ENCODE results near the gene ZFC3H1.

The ZFC3H1 gene

DNA sequence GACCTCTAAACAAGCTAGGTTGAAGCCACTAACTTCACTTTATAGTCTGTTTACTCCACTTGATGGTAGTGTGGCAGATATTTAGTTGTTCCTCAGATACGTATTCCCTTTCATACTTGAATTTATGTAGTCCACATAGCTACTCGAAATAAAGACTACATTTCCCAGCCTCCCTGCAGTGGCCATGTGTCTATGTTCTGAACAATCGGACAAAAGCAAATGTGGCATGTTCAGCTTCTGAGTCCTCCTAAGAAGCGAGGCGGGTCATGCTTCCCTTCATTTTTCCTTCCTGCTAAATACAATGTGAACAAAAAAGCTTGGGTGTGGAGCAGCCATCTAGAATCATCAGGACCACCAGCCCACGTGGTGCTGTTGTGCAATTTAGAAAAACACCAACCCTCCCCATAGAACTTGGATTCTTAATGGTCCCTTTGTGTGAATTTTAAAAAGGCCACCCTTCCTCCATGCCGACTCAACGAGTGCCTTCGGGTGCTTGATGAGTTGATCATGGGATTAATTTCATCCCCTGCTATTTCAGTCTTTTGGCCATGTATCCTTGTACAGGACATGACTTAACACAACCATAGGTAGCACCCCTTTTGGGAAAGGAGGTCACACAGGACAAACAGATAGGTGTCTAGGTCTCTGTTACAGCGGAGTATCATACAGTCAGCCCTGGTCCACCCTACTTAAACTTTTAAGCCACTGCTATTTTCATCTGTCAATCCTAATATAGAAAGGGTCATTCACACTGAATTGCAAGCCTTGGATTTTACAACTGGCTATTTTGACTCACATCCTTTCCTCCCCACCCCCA lies 60.7 kb downstream of the ZFC3H1 start:
- Histone ChIP-seq H3K4me2 (ENCODE audit: low read depth, low read length, poor library complexity, severe bottlenecking) (no peak overlapping the region), H3K4me3 (ENCODE audit: low read length, poor library complexity, severe bottlenecking) (no peak overlapping the region), H3K4me1 (ENCODE audit: insufficient read depth, low read length, poor library complexity, severe bottlenecking) (peaks cover 8% of the 10 kb centered on the region), H3K9me3 (ENCODE audit: insufficient read depth, low read depth, low read length) (no peaks in the 10 kb centered on the region), H2AFZ (ENCODE audit: low read length) (no peak overlapping the region), H3K9ac (ENCODE audit: low read depth, low read length, poor library complexity, severe bottlenecking) (no peak overlapping the region), H3K27me3 (ENCODE audit: insufficient read depth, low read length, poor library complexity, severe bottlenecking) (no peaks in the 10 kb centered on the region), H3F3A (ENCODE audit: low read depth) (no peaks in the 10 kb centered on the region), H3K9me2 (replicated peaks; ENCODE audit: low read depth, low read length) (no peaks in the 10 kb centered on the region), H3K36me3 (ENCODE audit: insufficient read depth, low read length) (no peaks in the 10 kb centered on the region; the same call in 1 of the 2 replicates), H4K20me1 (ENCODE audit: insufficient read depth, low read length, poor library complexity, severe bottlenecking) (no peaks in the 10 kb centered on the region), H3K79me2 (ENCODE audit: insufficient read depth, low read length) (no peaks in the 10 kb centered on the region)
- TF ChIP-seq, protein P1, sequence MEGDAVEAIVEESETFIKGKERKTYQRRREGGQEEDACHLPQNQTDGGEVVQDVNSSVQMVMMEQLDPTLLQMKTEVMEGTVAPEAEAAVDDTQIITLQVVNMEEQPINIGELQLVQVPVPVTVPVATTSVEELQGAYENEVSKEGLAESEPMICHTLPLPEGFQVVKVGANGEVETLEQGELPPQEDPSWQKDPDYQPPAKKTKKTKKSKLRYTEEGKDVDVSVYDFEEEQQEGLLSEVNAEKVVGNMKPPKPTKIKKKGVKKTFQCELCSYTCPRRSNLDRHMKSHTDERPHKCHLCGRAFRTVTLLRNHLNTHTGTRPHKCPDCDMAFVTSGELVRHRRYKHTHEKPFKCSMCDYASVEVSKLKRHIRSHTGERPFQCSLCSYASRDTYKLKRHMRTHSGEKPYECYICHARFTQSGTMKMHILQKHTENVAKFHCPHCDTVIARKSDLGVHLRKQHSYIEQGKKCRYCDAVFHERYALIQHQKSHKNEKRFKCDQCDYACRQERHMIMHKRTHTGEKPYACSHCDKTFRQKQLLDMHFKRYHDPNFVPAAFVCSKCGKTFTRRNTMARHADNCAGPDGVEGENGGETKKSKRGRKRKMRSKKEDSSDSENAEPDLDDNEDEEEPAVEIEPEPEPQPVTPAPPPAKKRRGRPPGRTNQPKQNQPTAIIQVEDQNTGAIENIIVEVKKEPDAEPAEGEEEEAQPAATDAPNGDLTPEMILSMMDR (conservative IDR thresholded peaks at IDR 0.05; ENCODE audit: low read length), result no peak
- TF ChIP-seq EZH2phosphoT487 (IDR thresholded peaks at IDR 0.05; ENCODE audit: borderline replicate concordance), result no peak

DNA sequence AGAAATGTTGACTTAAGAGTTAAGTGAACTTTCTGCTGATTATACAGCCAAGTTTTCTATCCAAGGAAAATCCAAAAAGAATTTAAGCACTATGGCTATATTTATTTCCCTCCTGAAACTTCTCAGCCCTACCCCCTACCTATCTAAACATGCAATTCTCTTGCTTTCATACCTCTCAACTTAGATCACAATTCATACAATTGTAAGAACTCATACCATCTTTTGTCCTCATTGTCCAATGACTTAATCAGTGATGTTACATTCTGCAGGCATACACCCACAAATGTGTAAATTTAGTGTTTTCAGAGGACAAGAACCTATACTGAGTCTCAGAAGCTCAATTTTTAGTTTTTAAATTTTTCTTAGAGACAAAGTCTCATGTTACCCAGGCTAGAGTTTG lies 62.1 kb downstream of the ZFC3H1 start:
- Histone ChIP-seq H3K4me2 (ENCODE audit: low read depth, low read length, poor library complexity, severe bottlenecking) (no peak overlapping the region), H3K36me3 (ENCODE audit: insufficient read depth, low read length) (no peaks in the 10 kb centered on the region; the same call in 1 of the 2 replicates), H3K27me3 (ENCODE audit: insufficient read depth, low read length, poor library complexity, severe bottlenecking) (no peaks in the 10 kb centered on the region), H4K20me1 (ENCODE audit: insufficient read depth, low read length, poor library complexity, severe bottlenecking) (no peaks in the 10 kb centered on the region), H3K9ac (ENCODE audit: low read depth, low read length, poor library complexity, severe bottlenecking) (no peak overlapping the region), H3K4me1 (ENCODE audit: insufficient read depth, low read length, poor library complexity, severe bottlenecking) (no peaks in the 10 kb centered on the region), H3K9me2 (replicated peaks; ENCODE audit: low read depth, low read length) (no peaks in the 10 kb centered on the region), H3F3A (ENCODE audit: low read depth) (no peaks in the 10 kb centered on the region), H3K9me3 (ENCODE audit: insufficient read depth, low read depth, low read length) (no peaks in the 10 kb centered on the region), H3K79me2 (ENCODE audit: insufficient read depth, low read length) (no peaks in the 10 kb centered on the region), H2AFZ (ENCODE audit: low read length) (no peak overlapping the region), H3K4me3 (ENCODE audit: low read length, poor library complexity, severe bottlenecking) (no peak overlapping the region)
- TF ChIP-seq, protein P1 (conservative IDR thresholded peaks at IDR 0.05; ENCODE audit: low read length), result no peak
- no peak for TF ChIP-seq EZH2phosphoT487 (IDR thresholded peaks at IDR 0.05; ENCODE audit: borderline replicate concordance)

DNA sequence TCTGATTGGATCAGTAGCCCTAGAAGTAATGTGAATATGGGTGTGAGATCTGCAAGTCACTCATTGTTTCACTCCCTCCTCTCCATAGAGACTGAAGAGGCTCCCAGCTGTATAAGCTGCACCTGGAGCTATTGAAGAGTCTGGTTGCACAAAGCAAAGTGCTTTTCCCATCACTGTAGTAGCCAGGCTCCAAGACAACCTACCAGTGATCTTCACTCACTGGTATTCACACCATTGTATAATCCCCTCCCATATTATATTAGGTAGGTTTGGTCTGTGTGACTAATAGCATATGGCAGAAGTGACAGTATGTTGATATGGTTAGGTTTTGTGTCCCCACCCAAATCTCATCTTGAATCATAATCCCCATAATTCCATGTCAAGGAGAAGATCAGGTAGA lies 64.4 kb downstream of the ZFC3H1 start:
- no peak overlapping the region for H2AFZ ChIP-seq (ENCODE audit: low read length)

More for the DNA sequence above, 64.4 kb downstream of the ZFC3H1 start:
- Histone ChIP-seq H4K20me1 (ENCODE audit: insufficient read depth, low read length, poor library complexity, severe bottlenecking) (no peaks in the 10 kb centered on the region), H3K27me3 (ENCODE audit: insufficient read depth, low read length, poor library complexity, severe bottlenecking) (no peaks in the 10 kb centered on the region), H3F3A (ENCODE audit: low read depth) (no peaks in the 10 kb centered on the region), H3K9me2 (replicated peaks; ENCODE audit: low read depth, low read length) (no peaks in the 10 kb centered on the region), H3K79me2 (ENCODE audit: insufficient read depth, low read length) (no peaks in the 10 kb centered on the region), H3K4me2 (ENCODE audit: low read depth, low read length, poor library complexity, severe bottlenecking) (no peak overlapping the region), H3K4me3 (ENCODE audit: low read length, poor library complexity, severe bottlenecking) (no peak overlapping the region), H3K9me3 (ENCODE audit: insufficient read depth, low read depth, low read length) (no peaks in the 10 kb centered on the region), H3K4me1 (ENCODE audit: insufficient read depth, low read length, poor library complexity, severe bottlenecking) (no peaks in the 10 kb centered on the region), H3K36me3 (ENCODE audit: insufficient read depth, low read length) (no peaks in the 10 kb centered on the region), H3K9ac (ENCODE audit: low read depth, low read length, poor library complexity, severe bottlenecking) (no peak overlapping the region)
- TF ChIP-seq EZH2phosphoT487 (IDR thresholded peaks at IDR 0.05; ENCODE audit: borderline replicate concordance), result no peak
- TF ChIP-seq, protein P1 (conservative IDR thresholded peaks at IDR 0.05; ENCODE audit: low read length), result no peak
